Stimulated activated CD8-positive, alpha-beta memory T cell treated with anti-CD3 and anti-CD28 coated beads, Interleukin-12 subunit alpha, Interleukin-12 subunit beta, amount 100 ng/mL, for 24 hours (primary cell): ENCODE data around the gene KIF13A.
"Not testable (repeated sequence)": the region's sequence is repeated elsewhere in the genome, so short reads cannot be mapped to it uniquely, and the experiment has no call there.

Source experiments
- DNase-seq: peaks from one replicate; pipeline ENCODE4 v3.0.0-alpha.2; 2020; ENCODE audit errors: extremely low read depth

Gene KIF13A

GRCh38 chr6:17871189-17871519, 116.3 kb downstream of the KIF13A start:
- DNase-seq: no peak

GRCh38 chr6:17870300-17871188, 116.9 kb downstream of the KIF13A start:
- DNase-seq: no peak

GRCh38 chr6:17869753-17870050, 117.7 kb downstream of the KIF13A start:
- DNase-seq: no peak

GRCh38 chr6:17869010-17869752, 118.3 kb downstream of the KIF13A start:
- no peak for DNase-seq

- DNase-seq: no peak
Observed at GRCh38 chr6:17867880-17868279, 119.6 kb downstream of the KIF13A start.

- DNase-seq: no peak
Observed at GRCh38 chr6:17866876-17867444, 120.5 kb downstream of the KIF13A start.

- no peak for DNase-seq
Observed at GRCh38 chr6:17865798-17866725, 121.4 kb downstream of the KIF13A start.

GRCh38 chr6:17865243-17865642, 122.2 kb downstream of the KIF13A start:
- no peak for DNase-seq

GRCh38 chr6:17863901-17864754, 123.3 kb downstream of the KIF13A start:
- no peak for DNase-seq

- no peak for DNase-seq
Observed at GRCh38 chr6:17861361-17861760, 126.1 kb downstream of the KIF13A start.

- no peak for DNase-seq
Observed at GRCh38 chr6:17859846-17860245, 127.6 kb downstream of the KIF13A start.

GRCh38 chr6:17858584-17858983, 128.9 kb downstream of the KIF13A start:
- no peak for DNase-seq

GRCh38 chr6:17857188-17857587, 130.2 kb downstream of the KIF13A start:
- not testable (repeated sequence) for DNase-seq

GRCh38 chr6:17856306-17856705, 131.1 kb downstream of the KIF13A start:
- no peak for DNase-seq

- no peak for DNase-seq
Observed at GRCh38 chr6:17855381-17855780, 132.1 kb downstream of the KIF13A start.

- DNase-seq: no peak
Observed at GRCh38 chr6:17853533-17853932, 133.9 kb downstream of the KIF13A start.

GRCh38 chr6:17851720-17852161, 135.7 kb downstream of the KIF13A start:
- no peak for DNase-seq

- no peak for DNase-seq
Observed at GRCh38 chr6:17851001-17851719, 136.3 kb downstream of the KIF13A start.

GRCh38 chr6:17850281-17850680, 137.2 kb downstream of the KIF13A start:
- no peak for DNase-seq

- no peak for DNase-seq
Observed at GRCh38 chr6:17847203-17847760, 140.2 kb downstream of the KIF13A start.
